T-helper 9 cell (primary cell): ENCODE measurements around the gene FARP1.

Experiments
- DNase-seq: peaks from one replicate; pipeline ENCODE4 v3.0.0-alpha.2; 2020

FARP1 gene

DNA sequence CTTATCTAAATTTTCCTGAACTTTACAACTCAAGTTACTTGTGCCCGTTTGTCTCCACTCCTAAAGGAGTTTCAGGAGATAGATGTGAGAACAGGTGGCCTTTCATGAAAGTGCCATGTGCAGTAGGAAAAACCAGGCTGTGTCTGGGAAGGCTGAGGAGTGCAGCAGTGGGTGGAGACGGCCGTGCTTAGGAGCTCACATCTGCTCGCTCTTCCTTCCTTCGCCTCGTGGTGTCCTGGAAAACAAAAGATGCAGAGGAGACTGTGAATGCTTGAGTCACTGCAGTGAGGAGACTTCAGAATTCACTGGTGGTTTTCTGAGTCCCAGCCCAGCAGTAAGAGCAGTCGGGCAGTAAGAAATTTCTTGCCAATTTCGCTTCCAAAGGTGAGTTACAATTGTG is 172.6 kb downstream of the FARP1 start:
- no peak for DNase-seq

DNA sequence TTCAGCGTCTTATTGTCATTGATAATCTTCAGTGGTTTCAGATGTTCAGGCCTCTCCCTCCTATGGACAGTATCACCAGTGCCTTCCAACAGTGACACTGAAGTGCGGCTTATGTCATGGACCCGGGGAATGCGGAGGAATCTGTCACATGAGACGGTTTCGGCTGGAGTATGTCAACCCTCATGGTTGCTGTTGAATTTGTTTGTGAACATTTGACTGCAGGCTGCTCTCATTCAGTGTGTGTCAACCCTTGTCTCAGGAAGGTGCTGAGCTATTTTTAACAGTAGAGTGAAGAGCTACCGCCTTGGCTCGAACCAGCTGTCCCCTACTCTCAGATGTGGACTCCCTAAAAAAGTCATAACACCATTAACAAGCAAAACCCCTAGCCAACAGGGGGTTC is 173.0 kb downstream of the FARP1 start:
- no peak for DNase-seq

DNA sequence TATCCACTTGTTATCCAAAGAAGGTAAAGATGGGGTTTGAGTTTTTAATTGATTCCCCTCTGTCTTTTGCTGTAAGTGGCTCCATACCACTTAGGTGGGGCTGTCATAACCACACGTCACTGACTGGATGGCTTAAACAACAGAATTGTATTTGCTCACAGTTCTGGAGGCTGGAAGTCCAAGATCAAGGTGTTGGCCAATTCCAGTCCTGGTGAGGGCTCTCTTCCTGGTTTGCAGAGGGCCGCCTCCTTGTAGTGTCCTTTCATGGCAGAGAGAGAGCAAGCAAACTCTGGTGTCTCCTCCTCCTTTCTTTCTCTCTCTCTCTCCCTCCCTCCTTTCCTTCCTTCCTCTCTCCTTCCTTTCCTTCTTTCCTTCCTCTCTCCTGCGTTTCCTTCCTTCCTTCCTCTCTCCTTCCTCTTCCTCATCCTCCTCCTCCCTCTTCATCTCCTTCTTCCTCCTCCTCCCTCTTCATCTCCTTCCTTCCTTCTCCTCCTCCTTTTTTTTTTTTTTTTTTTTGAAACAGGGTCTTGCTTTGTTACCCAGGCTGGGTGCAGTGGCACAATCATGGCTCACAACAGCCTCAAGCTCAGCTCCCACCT is 174.8 kb downstream of the FARP1 start:
- DNase-seq = no peak

DNA sequence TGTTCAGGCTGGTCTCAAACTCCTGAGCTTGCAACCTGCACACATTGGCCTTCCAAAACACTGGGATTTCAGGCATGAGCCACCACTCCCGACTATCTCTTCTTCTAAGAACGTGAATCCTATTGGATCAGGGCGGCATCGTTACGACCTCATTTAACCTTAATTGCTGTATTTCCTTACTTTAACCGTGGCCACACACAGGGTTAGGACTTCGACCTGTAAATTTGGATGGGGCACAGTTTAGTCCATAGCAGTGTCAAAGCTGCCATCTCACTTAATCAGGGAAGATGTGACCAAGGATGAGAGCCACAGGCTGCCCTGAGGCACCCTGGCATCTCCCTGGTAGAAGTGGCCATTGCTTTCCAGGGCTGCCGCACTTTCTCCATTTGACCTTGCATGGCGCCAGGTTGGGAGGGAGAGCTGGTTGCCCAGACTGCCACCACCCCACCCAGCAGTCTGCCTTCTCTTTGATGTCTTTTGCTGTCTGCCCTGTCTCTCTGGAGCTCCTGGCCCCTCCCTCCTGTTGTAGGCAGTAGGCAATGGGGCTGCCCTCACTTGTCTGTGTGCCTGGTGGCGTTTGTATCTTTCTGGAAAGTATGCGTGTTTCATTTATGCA is 175.5 kb downstream of the FARP1 start:
- no peak for DNase-seq

DNA sequence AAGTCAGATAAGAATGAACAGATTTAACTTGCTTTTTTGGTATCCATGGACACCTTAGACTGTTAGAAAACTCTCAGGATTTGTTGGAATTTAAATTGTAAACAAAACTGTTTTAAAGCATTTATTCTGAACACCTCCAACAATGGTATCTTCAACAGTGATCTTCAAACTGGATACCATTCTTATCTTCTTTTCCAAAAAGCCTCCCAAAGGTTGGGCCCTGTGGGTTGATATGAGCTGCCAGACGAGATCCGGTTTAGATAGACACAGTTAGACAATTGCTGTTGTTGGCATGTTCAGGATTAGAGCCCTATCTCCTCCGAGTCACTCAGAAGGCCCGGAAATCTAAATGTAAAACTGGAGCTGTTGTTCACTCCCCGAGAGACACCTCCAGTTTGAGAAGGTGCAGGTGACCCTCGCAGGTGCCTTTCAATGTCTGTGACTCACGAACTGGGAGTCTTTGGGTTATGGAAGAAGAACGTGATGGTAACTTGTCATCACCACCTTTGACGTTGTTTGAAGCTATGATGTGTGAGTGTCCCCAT is 177.7 kb downstream of the FARP1 start:
- no peak for DNase-seq

DNA sequence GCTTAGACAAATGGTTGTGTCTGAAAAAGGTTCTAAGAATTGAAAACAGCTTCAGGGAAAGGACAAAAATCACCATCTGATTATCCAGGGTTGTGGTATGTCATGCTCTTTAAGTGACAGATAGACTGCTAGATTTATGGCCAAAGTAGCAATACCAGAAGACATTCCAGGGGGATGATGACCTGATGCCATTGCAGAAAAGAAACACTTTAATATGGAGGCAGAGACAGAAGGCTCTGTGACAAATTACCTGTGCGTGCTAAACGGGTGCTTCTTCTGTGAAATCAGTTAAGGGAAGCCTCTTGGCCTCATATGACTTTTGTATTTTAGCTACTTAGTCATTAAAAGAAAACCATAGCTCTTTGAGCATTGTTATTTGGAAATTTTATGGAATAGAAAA is 178.5 kb downstream of the FARP1 start:
- no peak for DNase-seq

DNA sequence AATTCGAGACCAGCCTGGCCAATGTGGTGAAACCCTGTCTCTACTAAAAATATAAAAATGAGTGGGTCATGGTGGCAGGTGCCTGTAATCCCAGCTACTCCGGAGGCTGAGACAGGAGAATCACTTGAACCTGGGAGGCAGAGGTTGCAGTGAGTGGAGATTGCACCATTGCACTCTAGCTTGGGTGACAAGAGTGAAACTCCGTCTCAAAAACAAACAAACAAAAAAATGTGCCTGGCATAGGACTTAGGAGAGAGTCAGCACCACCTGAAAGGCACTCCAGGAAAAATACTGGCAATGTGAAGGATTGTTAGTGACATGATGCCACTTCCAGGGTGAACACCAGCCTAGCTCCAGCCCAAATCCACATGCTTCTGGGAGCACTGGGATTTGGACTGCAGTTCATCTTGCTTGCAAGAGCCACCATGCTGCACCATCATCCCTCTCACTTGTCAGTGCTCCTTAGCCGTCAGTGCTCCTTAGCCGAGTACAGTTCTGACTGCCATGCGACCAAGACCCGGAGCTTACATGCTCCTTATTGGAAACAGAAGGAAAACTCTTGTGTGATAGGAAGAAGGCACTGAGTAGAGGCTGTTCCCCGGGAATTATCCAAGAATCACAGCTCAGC is 179.3 kb downstream of the FARP1 start:
- no peak for DNase-seq

DNA sequence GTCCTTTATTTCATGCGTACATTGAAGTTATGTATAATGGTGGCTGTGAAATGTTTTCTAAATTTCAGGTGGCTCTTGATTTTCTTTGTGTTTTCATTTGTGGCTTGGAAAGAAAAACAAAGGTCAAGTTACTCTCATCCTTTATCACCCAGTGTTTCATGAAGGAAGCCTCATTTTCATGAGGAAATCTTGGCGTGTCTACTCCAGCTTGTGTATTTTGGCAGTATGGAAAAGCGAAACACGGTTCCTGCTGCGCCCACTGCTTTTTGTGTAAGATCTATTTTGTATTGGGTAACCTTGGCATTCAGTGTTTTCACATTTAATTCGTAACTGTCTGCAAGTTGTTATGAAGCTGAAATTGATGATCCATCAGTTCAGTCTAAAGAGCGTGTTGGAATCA is 181.2 kb downstream of the FARP1 start:
- DNase-seq = no peak

DNA sequence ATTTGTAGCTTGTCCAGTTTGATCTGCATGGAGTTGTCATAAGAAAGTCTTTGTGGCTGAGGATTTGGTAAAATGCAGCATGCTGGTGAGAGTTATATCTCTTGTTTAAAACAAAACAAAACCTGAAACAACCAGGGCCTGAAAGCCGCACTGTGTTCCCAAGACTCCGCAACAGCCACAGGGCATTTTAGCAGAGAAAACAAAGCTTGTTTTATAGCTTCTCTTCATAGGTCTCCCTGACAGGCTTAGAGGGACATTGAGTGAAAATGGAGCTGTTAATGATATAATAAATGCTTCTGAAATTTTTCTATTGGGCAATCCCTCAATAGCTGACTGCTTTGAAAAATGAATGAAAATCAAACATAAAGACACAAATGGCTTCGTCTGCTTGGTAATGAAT is 182.8 kb downstream of the FARP1 start:
- no peak for DNase-seq

DNA sequence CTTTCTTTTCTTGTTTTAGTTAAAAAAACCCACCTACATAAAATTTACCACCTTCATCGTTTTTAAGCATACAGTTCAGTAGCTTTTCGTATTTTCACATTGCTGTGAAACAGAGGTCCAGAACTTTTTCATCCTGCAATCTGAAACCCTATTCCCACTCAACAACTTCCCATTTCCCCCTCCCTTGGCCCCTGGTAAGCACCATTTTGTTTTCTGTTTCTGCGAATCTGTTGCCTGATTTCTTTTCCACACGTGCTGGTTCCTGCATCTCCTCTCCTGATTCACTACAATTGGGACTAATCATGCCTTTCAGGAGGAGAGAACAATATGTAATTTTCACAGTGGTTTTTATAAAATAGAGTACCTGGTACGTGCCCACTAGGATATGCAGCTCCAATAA is 183.4 kb downstream of the FARP1 start:
- no peak for DNase-seq

DNA sequence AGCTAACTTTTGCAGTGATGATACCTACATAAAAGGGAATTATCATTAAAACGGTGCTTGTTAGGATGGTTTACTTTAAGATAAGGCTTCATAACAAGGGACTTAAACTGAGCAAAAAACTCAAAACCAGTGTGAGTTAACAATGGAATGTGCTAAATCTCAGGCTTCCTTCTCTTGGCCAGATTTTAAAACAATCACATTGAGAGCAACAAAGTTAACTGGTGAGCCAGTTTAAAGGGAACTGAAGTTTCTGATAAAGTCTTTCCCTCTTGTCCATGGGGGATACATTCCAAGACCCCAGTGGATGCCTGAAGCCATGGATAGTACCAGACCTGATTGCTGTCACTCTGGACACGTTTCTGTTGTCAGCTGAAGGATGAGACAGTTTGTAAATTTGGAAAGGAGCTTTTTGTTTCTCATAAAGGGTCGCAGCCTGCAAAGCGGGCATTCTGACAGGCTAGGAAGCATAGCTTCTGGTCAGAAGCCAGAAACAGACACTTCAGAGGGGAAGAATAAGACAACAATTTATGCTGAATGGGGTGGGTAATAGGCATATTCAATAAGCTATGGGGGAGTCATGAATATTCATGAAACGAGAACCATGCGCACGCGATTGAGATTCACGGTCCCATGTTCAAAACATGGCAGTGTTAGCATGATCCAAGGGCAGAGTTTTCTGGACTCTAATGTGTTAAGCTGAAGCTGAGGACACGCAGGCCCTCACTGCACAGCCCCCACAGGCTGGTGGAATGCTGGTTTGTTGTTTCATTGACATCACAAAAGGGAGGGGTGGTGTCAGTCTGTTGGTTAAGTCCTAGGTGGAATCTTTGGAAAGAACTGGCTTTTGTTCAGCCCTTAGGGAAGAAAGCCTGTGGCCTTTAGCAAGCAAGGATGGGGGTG is 184.7 kb downstream of the FARP1 start:
- DNase-seq = no peak

DNA sequence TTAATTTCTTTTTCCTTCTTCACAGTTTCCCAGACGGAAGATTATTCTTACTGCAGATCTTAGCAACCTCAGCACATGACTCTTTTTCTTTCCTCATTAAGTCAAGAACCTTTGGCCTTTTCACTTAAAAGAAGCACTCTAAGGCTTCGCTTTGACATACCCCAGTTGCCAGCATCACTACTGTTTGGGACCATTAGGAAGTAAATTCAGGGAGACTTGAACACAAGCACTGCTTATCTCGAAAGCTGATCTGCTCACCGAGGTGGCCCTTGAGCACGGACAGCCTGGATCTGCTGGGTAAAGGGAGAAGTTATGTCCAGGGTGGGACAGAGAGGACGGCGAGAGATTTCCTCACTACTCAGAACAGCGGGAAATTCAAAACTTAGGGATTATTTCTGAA is 185.6 kb downstream of the FARP1 start:
- no peak for DNase-seq

DNA sequence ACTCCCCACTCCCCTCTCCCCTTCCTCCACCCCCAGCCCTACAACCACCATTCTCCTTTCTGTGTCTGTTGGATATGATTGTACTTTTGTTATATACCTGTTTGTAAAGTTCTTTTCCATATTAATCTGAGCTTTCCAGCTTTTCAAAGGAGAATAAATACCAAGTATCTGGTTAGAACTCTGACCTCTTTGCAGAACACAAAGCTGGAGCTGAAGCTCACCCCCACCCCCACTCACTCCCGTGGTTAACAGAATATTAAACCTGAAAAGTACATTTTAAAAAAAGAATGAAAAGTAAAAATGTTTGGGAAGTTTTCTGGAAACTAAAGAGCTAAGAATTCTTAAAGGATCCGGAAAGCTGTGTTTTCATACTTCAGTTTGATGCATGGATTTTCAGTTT is 189.3 kb downstream of the FARP1 start:
- no peak for DNase-seq

DNA sequence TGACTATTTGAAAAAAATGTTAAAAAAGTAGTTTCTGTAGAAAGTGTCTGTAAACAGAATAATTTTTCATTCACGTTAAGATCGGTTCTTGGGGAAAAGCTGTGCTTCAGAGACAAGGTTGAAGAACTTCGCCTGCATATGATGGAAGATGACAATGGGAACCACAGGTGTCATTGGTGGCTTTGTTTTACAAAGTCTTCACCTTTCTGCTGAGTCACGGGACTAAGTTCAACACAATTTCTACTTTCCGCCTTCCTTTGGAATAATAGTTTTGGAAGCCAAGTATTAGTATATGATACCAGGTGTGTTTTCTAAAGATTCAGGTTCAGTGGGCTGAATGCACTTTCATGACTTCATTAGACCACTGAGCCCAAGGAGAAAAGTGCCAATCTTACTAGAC is 189.8 kb downstream of the FARP1 start:
- no peak for DNase-seq

DNA sequence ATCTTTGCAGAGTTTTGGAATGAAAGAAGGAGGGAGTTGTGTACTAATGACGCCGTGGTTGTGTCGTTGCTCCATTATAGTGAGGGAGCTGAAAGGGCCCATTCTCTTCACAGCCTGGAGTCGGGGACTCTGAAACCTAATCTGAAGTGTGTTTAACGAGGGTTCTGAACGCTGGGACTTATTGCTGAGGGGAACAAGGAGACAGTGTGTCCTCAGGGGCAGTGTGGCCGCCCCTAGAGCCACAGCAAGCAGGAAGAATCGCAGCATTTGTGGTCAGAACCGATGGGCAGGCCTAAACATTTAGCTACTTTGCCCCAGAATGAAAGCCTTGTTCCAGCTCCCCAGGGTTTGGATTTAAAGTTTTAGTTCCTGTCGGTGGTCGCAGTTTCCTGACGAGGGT is 190.6 kb downstream of the FARP1 start:
- DNase-seq = no peak

DNA sequence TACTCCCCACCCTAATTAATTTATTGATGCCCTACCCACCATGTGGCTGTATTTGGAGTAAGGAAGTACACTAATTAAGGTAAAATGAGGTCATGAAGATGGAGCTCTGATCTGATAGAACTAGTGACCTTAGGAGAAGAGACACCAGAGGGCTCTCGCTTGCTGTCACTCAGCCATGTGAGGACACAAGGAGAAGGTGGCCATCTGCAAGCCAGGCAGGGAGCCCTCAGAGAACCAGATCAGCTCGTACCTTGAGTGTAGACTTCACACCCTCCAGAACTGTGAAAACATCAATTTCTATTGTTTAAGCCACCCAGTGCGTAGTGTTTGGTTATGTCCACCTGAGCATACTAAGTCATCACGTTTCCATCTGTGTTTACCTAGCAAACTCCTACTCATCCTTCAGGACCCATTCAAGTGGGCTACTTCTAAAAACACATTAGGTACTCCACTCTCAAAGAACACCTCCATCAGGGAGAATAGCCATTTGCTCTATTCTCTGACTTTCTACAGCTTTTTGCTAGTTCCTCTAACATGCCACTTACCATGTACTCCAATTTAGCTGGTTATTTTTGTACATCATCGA is 191.8 kb downstream of the FARP1 start:
- no peak for DNase-seq

DNA sequence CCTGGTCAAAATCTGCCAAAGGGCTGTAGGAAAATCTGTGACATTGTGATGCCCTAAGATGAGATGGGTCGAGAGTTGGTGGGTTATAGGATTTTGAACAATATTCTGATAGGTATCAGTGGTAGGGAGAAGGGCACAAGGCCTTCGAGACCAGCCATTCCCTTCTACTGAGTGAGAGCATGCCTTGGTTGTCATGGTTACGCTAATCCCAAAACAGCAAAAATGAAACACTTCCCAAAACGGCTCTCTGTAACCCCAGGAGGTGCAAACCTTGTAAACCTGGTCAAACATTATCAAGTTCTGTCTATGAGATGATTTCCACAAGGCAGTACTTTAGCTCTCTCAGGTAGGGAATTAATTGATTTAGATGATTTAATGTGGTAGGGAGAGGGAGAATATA is 192.8 kb downstream of the FARP1 start:
- no peak for DNase-seq

DNA sequence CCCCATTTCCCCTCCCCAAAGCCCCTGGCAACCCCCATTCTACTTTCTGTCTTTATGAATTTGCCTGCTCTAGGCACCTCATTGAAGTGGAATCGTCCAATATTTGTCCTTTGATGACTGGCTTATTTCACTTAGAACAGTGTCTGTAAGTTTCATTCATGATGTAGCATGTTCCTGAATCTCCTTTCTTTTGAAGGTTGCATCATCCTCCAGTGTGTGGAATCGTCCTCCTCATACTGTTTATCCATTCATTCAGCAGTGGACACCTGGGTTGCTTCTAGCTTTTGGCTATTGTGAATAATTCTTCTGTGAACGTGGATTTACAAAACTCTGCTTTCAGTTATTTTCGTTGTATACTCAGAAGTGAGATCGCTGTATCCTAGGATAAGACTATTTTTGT is 195.4 kb downstream of the FARP1 start:
- DNase-seq = no peak

DNA sequence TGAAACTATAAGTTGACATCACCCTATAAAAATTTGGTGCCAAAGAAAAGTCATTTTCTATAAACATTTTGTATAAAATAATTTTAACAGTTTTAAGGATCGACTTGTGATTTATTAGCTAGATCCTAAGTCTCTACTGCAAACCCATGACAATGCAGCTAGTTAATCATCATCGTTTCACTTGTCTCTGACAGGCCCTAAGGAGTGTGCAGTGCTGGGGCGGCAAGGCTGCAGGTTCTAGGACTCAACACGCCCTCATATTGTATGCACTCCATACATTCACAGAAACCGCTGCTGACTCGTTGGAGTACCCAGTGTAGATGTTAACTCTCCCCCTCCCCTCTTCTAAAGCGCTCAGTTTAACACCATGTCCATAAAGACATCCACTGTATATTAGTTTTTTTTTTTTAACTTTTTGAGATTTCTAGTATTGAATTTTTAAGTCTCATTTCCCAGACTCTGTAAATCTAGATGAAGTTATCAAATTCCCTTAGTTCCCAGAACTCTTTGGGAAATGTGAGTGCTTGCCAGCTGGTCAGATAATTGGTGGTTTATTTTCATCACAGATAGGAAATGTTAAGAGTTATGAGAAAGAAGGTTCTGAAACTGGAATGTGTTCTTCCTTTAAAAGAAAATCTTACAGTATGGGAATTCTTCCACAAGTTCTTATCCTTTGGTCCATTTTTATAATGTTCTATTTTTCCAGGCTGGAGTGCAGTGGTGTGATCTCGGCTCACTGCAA is 197.0 kb downstream of the FARP1 start:
- DNase-seq = no peak

DNA sequence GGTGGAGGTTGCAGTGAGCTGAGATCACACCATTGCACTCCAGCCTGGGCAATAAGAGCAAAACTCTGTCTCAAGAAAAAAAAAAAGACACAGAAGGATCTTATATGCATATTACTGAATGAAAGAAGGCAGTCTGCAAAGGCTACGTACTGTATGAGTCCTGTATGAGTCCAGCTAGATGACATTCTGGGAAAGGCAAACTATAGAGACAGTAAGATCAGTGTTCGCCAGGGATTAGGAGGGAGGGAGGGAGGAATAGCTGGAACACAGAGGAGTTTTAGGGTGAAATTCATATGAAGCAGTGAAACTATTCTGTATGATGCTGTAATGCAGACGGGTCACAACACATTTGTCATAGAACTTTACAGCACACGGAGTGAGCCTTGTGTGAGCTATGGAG is 200.1 kb downstream of the FARP1 start:
- DNase-seq = no peak

DNA sequence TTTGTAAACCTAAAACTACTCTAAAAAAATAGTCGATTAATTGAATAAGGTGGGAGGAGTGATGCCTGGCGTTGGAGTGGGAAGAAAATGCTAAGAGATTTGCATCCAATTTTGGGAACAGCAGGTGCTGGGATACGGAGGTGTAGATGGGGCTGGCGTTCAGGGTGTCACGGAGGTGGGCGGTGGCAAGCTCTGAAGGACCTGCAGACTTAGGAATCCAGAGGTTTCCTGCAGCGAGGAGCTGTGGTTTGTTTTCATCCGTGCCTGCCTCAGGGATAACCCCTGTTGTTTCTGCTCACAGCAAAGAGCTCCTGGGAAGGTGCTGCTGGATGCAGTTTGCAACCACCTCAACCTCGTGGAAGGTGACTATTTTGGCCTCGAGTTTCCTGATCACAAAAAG is 200.6 kb downstream of the FARP1 start:
- no peak for DNase-seq

DNA sequence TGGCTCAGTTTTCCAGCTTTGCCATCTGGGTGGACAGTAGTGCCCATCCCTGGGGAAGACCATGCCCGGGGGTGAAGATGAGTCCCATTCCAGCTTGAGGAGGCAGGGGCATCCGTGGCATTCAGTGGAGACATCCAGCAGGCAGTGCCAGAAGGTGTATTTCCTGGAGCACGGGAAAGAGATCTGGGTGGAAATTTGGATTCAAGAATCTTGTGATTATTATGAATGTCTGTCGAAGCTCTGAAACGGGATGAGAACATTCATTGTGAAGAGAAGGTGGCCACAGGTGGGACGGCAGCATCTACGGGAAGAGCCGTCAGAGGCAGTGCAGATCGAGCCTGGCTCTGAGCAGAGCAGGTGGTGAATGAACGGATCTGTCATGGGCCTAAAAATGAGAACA is 201.5 kb downstream of the FARP1 start:
- DNase-seq = no peak
